ENCODE results near the gene BMPR1B.

BMPR1B gene

DNA sequence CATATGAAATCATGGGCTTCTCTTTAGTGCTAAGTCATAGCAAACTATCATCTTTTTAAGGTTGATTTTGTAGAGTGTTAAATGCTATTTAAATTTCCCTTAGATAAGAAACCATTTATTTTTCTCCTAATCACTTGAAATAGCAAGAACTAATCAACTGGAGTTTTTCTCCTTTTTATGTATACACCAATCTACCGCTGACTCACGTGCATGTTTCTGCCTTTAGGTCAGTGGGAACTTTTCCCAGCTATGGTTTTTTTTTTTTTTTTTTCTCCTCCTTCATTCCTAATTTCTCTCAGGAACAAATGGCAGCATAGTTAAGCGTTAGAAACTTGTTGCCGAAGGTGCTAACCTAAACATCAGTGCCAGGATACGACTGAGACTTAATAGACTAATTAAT, 176.4 kb downstream of the BMPR1B start:
- Histone ChIP-seq H3K27me3 (ENCODE audit: insufficient read depth, low read length) (no peaks in the 10 kb centered on the region), H3K4me3 (ENCODE audit: low read length) (no peak overlapping the region), H3K36me3 (ENCODE audit: insufficient read depth, low read length) (peaks cover 1% of the 10 kb centered on the region), H3K4me1 (ENCODE audit: insufficient read depth, low read length) (peaks cover 11% of the 10 kb centered on the region), H2AFZ (ENCODE audit: low read depth, low read length) (no peak overlapping the region), H3K9me3 (ENCODE audit: low read length) (no peaks in the 10 kb centered on the region)

DNA sequence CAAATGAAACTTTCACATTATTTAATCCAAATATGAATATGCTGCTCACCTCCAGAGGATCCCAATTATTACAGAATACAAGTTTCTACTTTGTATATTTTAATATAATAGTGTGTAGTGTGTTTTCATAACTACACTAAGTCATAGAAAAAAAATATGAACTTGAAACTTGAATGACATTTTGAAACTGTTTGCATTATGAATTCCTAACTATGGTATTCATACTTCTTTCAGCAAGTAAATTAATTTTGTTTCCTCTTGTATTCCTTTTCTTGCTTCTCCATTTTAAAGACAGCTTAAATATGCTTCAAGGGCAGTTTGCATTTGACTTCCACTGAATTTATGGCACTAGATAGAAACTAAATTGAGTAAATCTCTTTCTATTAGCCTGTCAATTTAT, 177.1 kb downstream of the BMPR1B start:
- H3K4me1 ChIP-seq (ENCODE audit: insufficient read depth, low read length), result peaks cover 11% of the 10 kb centered on the region
- H3K27me3 ChIP-seq (ENCODE audit: insufficient read depth, low read length), result no peaks in the 10 kb centered on the region
- no peak overlapping the region for H2AFZ ChIP-seq (ENCODE audit: low read depth, low read length)
- H3K9me3 ChIP-seq (ENCODE audit: low read length), result no peaks in the 10 kb centered on the region
- H3K36me3 ChIP-seq (ENCODE audit: insufficient read depth, low read length), result no peaks in the 10 kb centered on the region
- no peak overlapping the region for H3K4me3 ChIP-seq (ENCODE audit: low read length)

DNA sequence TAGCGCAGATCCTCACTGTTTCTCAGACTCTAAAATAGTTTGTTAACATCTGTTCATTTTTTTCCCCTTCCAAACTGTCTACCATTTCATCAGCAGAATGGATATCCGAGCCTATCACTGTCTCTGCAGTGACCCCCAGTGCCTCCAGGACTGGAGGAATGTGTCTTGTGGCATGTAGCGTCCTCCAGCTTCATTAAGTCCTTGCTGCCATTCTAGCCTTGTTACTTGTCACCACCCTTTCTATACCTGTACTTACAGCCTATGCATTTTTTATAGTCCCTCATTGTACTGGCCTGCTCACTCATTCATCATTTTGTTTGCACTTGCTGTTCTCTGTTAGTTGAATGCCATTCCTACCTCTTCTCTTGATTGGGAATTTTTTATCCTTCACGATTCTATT, 179.1 kb downstream of the BMPR1B start:
- no peaks in the 10 kb centered on the region for H3K27me3 ChIP-seq (ENCODE audit: insufficient read depth, low read length)
- no peak overlapping the region for H2AFZ ChIP-seq (ENCODE audit: low read depth, low read length)
- H3K9me3 ChIP-seq (ENCODE audit: low read length), result no peaks in the 10 kb centered on the region
- peaks cover 10% of the 10 kb centered on the region for H3K4me1 ChIP-seq (ENCODE audit: insufficient read depth, low read length)
- H3K4me3 ChIP-seq (ENCODE audit: low read length), result no peak overlapping the region
- H3K36me3 ChIP-seq (ENCODE audit: insufficient read depth, low read length), result no peaks in the 10 kb centered on the region

DNA sequence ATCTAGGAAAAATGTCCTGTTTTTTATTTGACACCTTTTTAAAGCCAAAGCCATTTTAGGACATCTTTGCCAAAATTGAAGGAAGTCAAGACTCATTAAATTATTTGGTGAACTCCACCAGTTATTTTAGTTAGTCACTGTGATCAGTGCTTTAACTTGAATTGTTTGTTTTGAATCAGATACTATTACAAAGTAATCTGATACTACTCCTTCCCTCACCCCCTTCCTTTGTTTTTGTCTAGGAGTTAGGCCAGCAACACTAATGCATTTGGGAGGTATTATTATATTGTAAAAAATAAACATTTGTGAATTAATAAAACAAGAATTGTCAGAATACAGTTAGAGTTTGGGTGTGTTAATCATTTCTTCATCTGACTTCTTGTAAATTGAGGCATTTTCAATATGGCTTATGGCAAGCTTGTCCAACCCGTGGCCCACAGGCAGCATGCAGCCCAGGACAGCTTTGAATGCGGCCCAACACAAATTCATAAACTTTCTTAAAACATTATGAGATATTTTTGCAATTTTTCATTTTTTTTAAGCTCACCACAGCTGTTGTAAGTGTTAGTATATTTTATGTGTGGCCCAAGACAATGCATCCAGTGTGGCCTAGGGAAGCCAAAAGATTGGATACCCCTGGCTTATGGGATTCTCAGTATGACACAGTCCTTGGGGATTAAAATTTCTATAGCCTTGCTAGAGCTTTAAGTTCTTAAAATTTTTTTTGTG, 182.2 kb downstream of the BMPR1B start:
- Histone ChIP-seq H2AFZ (ENCODE audit: low read depth, low read length) (no peak overlapping the region), H3K27me3 (ENCODE audit: insufficient read depth, low read length) (no peaks in the 10 kb centered on the region), H3K4me3 (ENCODE audit: low read length) (no peak overlapping the region), H3K36me3 (ENCODE audit: insufficient read depth, low read length) (no peaks in the 10 kb centered on the region), H3K9me3 (ENCODE audit: low read length) (no peaks in the 10 kb centered on the region), H3K4me1 (ENCODE audit: insufficient read depth, low read length) (peaks cover 6% of the 10 kb centered on the region)

DNA sequence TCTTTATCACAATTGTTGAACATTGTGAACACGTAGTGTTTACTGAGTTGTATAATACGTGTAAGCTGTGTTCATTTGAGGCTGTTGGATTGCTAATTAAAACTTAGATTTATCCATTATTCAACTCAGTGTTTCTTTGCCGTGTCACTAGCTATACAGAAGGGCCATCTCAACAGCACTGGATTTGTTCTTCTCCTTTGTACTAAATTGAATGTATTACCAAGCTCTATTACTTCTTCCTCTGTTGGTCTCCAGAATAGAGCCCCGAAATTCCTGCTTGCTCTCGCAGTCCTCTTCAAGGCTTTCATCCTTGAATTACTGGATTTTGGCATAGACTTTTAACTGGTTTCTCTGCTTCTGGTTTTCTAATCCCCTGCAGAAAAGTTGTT, 182.8 kb downstream of the BMPR1B start:
- Histone ChIP-seq H3K27me3 (ENCODE audit: insufficient read depth, low read length) (no peaks in the 10 kb centered on the region), H3K36me3 (ENCODE audit: insufficient read depth, low read length) (no peaks in the 10 kb centered on the region), H3K4me3 (ENCODE audit: low read length) (no peak overlapping the region), H3K9me3 (ENCODE audit: low read length) (no peaks in the 10 kb centered on the region), H3K4me1 (ENCODE audit: insufficient read depth, low read length) (peaks cover 6% of the 10 kb centered on the region), H2AFZ (ENCODE audit: low read depth, low read length) (no peak overlapping the region)

DNA sequence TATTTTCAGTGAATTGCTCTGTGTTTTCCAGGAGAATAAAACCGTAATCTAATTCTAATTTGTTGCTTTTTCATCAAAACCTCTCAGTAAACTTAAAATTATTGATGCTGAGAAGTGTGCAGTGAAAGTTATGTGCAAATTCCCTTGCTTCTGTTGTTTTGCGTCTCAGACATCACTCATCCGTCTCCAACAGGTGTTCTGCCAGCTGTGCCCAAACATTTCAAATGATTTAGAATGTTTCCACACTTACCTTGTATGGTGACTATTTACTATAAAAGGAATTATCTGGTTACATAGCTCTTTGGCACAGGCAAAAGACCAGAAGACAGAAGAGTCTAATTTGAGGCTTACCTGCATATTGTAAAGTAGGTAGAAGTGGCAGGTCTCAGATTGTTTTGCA, 184.0 kb downstream of the BMPR1B start:
- Histone ChIP-seq H3K36me3 (ENCODE audit: insufficient read depth, low read length) (no peaks in the 10 kb centered on the region), H3K27me3 (ENCODE audit: insufficient read depth, low read length) (no peaks in the 10 kb centered on the region), H3K9me3 (ENCODE audit: low read length) (no peaks in the 10 kb centered on the region), H3K4me1 (ENCODE audit: insufficient read depth, low read length) (peaks cover 6% of the 10 kb centered on the region), H3K4me3 (ENCODE audit: low read length) (no peak overlapping the region), H2AFZ (ENCODE audit: low read depth, low read length) (no peak overlapping the region)

DNA sequence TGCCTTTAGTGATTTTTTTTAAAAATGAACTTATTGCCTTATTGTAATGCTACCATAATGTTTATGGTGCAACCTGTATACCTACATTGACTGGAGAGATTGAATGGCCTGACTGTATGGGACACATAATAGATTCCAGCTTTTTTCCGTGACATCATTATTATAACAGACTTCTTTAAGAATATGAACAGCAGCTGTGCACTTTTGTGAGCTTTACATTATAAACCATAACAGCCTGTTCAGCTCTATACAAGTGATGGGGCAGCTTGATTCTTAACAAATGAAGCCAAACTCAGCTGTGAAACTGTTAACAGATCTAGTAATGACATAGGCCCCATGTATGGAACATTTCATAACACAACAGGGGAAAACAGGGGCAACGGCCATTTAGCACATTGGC, 187.0 kb downstream of the BMPR1B start:
- H3K9me3 ChIP-seq (ENCODE audit: low read length), result no peaks in the 10 kb centered on the region
- peaks cover 6% of the 10 kb centered on the region for H3K4me1 ChIP-seq (ENCODE audit: insufficient read depth, low read length)
- no peaks in the 10 kb centered on the region for H3K27me3 ChIP-seq (ENCODE audit: insufficient read depth, low read length)
- H3K4me3 ChIP-seq (ENCODE audit: low read length), result no peak overlapping the region
- H3K36me3 ChIP-seq (ENCODE audit: insufficient read depth, low read length), result no peaks in the 10 kb centered on the region
- no peak overlapping the region for H2AFZ ChIP-seq (ENCODE audit: low read depth, low read length)

DNA sequence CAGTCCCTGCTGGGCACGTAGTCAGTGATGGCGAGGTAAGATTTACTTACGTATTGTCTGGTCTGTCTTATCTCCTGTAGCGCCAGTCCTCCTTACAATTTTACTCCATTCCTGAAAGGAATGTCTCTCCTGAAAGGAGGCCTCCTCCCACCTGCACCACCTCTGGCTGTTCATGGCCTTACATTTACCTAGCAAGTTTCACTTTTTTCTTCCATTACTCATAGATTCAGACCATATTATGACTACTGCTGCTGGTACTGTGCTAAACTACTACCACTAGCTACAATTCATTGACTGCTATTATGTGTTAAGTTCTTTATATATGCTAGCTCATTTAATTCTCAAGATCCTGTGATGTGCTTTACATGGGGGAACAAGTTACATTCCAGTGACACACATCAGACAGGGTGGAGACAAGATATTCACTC, 189.9 kb downstream of the BMPR1B start:
- no peaks in the 10 kb centered on the region for H3K36me3 ChIP-seq (ENCODE audit: insufficient read depth, low read length)
- no peaks in the 10 kb centered on the region for H3K27me3 ChIP-seq (ENCODE audit: insufficient read depth, low read length)
- H3K4me3 ChIP-seq (ENCODE audit: low read length), result no peak overlapping the region

DNA sequence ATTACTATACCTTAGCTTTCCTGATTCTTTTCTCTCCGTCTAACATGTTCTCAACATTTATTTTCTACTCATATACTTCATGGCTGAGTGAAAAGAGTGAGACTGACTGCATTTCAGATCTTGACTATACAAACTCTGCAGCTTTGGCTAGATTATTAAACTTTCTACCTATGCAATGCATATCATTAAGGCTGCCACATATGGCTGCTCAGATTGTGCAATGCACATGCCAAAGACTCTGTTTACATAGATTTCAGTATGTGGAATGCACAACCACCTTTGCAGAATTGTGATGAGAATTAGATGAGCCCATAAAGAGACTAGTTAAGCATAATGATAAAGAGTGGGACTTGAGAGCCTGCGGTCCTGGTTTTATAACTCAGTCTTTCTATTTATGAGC, 196.5 kb downstream of the BMPR1B start:
- Histone ChIP-seq H3K4me1 (ENCODE audit: insufficient read depth, low read length) (no peaks in the 10 kb centered on the region), H3K27me3 (ENCODE audit: insufficient read depth, low read length) (no peaks in the 10 kb centered on the region), H3K9me3 (ENCODE audit: low read length) (peaks cover 5% of the 10 kb centered on the region), H3K4me3 (ENCODE audit: low read length) (no peak overlapping the region), H3K36me3 (ENCODE audit: insufficient read depth, low read length) (no peaks in the 10 kb centered on the region), H2AFZ (ENCODE audit: low read depth, low read length) (no peak overlapping the region)

More for the DNA sequence above, 189.9 kb downstream of the BMPR1B start:
- H3K4me1 ChIP-seq (ENCODE audit: insufficient read depth, low read length), result no peaks in the 10 kb centered on the region
- no peaks in the 10 kb centered on the region for H3K9me3 ChIP-seq (ENCODE audit: low read length)
- no peak overlapping the region for H2AFZ ChIP-seq (ENCODE audit: low read depth, low read length)

DNA sequence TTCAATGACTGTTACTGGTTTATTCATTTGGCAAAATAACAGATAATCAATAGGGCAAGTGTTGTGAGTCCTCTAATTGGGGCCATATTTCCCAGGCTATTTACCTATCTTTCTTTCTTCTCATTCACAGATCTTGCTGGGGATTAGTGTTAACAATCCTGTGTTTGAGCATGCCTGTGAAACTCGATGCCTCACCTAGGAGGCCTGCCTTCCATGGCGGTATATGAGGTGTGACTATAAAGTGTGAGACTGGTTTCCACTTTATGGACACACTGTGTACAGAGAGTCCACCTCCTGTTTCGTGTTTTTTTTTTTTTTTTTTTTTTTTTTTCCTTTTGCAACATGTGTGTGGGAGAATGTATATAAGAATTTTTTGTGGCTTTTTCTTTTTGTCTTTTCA, 199.3 kb downstream of the BMPR1B start:
- no peaks in the 10 kb centered on the region for H3K36me3 ChIP-seq (ENCODE audit: insufficient read depth, low read length)
- no peaks in the 10 kb centered on the region for H3K27me3 ChIP-seq (ENCODE audit: insufficient read depth, low read length)
- peaks cover 6% of the 10 kb centered on the region for H3K9me3 ChIP-seq (ENCODE audit: low read length)
- no peak overlapping the region for H2AFZ ChIP-seq (ENCODE audit: low read depth, low read length)
- H3K4me3 ChIP-seq (ENCODE audit: low read length), result no peak overlapping the region
- no peaks in the 10 kb centered on the region for H3K4me1 ChIP-seq (ENCODE audit: insufficient read depth, low read length)

DNA sequence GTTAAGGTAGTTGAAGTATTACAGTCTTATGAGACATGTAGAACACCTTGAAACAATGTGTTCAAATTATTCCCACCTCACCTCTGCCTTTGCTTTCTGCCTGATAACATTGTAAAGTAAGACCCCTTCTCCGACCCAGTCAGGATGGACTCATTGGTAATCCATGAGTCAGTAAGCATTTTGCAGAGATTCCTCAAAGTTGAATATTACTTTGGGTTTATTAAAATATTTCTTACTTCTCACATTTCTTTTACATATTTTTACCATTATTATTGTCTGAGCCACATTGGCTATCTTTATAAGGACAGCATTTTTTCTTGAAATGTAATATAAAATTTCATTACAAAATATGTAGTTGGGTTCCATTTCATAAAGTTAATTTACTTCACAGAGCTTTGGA, 201.6 kb downstream of the BMPR1B start:
- Histone ChIP-seq H3K4me3 (ENCODE audit: low read length) (no peak overlapping the region), H3K27me3 (ENCODE audit: insufficient read depth, low read length) (no peaks in the 10 kb centered on the region), H3K36me3 (ENCODE audit: insufficient read depth, low read length) (no peaks in the 10 kb centered on the region)

DNA sequence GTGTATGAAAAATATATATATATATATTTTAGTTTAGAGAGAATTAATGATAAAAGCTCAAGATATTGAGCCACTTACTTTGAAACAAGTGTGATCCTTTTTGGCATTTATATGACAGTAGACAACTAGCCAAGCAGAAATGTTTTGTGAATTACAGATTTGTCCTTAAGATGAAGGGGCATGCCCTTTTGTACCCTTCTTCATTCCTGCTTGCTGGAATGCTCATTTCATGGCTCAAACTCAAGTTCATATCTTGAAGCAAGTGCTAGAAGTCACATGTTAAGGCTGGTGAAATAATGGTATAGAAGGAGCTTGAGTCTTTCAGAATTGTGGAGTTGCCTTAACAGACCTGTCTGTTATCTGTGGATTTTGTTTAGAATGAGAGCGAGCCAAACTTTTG, 203.0 kb downstream of the BMPR1B start:
- H3K4me1 ChIP-seq (ENCODE audit: insufficient read depth, low read length), result no peaks in the 10 kb centered on the region
- H2AFZ ChIP-seq (ENCODE audit: low read depth, low read length), result no peak overlapping the region
- peaks cover 8% of the 10 kb centered on the region for H3K9me3 ChIP-seq (ENCODE audit: low read length)
- H3K36me3 ChIP-seq (ENCODE audit: insufficient read depth, low read length), result no peaks in the 10 kb centered on the region
- no peak overlapping the region for H3K4me3 ChIP-seq (ENCODE audit: low read length)
- no peaks in the 10 kb centered on the region for H3K27me3 ChIP-seq (ENCODE audit: insufficient read depth, low read length)

More for the DNA sequence above, 201.6 kb downstream of the BMPR1B start:
- peaks cover 8% of the 10 kb centered on the region for H3K9me3 ChIP-seq (ENCODE audit: low read length)
- no peaks in the 10 kb centered on the region for H3K4me1 ChIP-seq (ENCODE audit: insufficient read depth, low read length)
- no peak overlapping the region for H2AFZ ChIP-seq (ENCODE audit: low read depth, low read length)

DNA sequence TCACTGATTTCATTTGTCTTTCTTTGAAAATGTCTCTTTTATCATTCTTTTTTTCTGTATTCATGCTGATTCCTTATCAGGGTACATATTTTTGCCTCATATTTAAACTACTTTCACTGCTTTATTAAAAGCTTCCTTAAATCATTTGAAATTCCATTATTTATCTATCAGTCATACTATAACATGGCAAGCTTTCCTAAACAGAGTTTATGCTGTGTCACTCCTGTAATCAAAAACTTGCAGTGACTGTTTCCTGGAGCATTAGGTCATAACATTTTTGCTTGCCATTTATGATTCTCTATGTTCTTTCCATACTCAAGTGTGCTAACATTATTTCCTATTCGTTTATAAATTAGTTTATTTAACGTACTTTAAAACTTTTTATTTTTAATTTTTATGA, 203.7 kb downstream of the BMPR1B start:
- Histone ChIP-seq H3K4me3 (ENCODE audit: low read length) (no peak overlapping the region), H3K4me1 (ENCODE audit: insufficient read depth, low read length) (no peaks in the 10 kb centered on the region), H3K36me3 (ENCODE audit: insufficient read depth, low read length) (no peaks in the 10 kb centered on the region)

DNA sequence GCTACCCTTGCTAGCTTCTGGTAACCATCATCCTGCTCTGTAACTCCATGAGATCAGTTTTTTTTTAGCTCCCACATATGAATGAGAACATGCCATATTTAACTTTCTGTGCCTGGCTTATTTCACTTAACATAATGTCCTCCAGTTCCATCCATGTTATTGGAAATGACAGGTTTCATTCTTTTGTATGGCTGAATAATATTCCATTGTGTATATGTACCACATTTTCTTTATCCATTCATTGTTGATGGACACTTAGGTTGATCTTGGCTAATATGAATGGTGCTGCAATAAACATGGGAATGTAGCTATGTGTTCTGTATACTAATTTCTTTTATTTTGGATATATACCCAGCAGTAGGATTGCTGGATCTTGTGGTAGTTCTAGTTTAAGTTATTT, 204.7 kb downstream of the BMPR1B start:
- Histone ChIP-seq H3K4me1 (ENCODE audit: insufficient read depth, low read length) (no peaks in the 10 kb centered on the region), H3K9me3 (ENCODE audit: low read length) (peaks cover 7% of the 10 kb centered on the region), H2AFZ (ENCODE audit: low read depth, low read length) (no peak overlapping the region), H3K27me3 (ENCODE audit: insufficient read depth, low read length) (no peaks in the 10 kb centered on the region), H3K36me3 (ENCODE audit: insufficient read depth, low read length) (no peaks in the 10 kb centered on the region), H3K4me3 (ENCODE audit: low read length) (no peak overlapping the region)

More for the DNA sequence above, 203.7 kb downstream of the BMPR1B start:
- Histone ChIP-seq H3K9me3 (ENCODE audit: low read length) (peaks cover 8% of the 10 kb centered on the region), H2AFZ (ENCODE audit: low read depth, low read length) (no peak overlapping the region), H3K27me3 (ENCODE audit: insufficient read depth, low read length) (no peaks in the 10 kb centered on the region)

All from neuron (in vitro differentiated cells).